ENCODE data around the gene MICAL2. TPM values are rescaled to one million over a fixed set of nuclear protein-coding genes. Genes with fewer than 3 reads are reported as not detected.

The MICAL2 gene
- total and polyA plus RNA-seq, 10 of the 15 experiments (the other 5 are each of a cell fraction or from before 2014, with no cell fraction given): 0.90 to 5.6 (median 2.4) TPM

DNA sequence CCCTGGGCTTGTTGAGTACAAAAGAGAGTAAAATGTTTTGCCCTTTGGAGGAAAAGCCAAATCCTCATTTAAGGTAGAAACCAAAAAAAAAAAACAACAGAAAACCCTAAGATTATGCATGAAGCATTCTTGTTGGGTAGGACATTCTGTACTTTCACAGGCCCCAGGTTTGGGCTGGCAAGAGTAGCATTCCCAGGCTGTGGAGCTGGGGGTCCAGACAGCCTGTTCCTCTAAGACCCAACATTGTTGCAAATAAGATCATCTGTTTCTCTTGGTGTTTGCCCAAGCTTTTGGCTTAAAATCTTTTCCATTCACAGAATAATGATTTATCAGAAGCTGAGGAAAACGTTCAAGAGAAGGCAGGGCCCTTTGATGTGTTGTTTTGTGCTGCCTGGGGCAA, 123.8 kb downstream of the MICAL2 start:
- SMC1A ChIA-PET (ENCODE audit: uncharacterized antibody, unreplicated experiment): interaction anchor here (1.4 to 1.9 kb wide), 5 partner anchors 11 to 186 kb away, joined by 4 to 9 read pairs (median 5); no protein-coding TSS in a partner anchor

More for the DNA sequence above, 123.8 kb downstream of the MICAL2 start:
- H4K20me1 ChIP-seq (ENCODE audit: control insufficient read depth, insufficient read depth): no peaks in the 10 kb centered on the region
- no peak overlapping the region for H3K9ac ChIP-seq (ENCODE audit: control insufficient read depth, insufficient read depth, low read length)
- ChIA-PET POLR2A (no interaction called here), RAD21 (ENCODE audit: unreplicated experiment) (interaction anchor here (1.0 to 3.7 kb wide), 2 partner anchors 72 to 187 kb away, joined by 3 to 22 read pairs; no protein-coding TSS in a partner anchor), CTCF (interaction anchor here (0.8 to 8.3 kb wide), 10 partner anchors 8 to 188 kb away, joined by 3 to 104 read pairs (median 8); no protein-coding TSS in a partner anchor)
- no peak overlapping the region for H2AFZ ChIP-seq (ENCODE audit: control insufficient read depth, low read depth, low read length)
- DNase-seq (ENCODE audit: low read depth, low spot score) (no peak), FAIRE-seq (no peak), ATAC-seq (no peak)
- BruUV-seq (replicated peaks): no TSS peak
- no peaks in the 10 kb centered on the region for H3K27me3 ChIP-seq (replicated peaks in 1 of 2; ENCODE audit: control insufficient read depth in 2 of 2, insufficient read depth in 2 of 2, low read length in 1 of 2)
- 0% methylated on average over 1 of the region's 1 CpG for WGBS (ENCODE audit: insufficient coverage, insufficient replicate concordance, low lambda C conversion rate, missing lambda C conversion rate)
- no peaks in the 10 kb centered on the region for H3K36me3 ChIP-seq (ENCODE audit: control insufficient read depth in 2 of 2, insufficient read depth in 2 of 2, low read length in 1 of 2)
- in situ Hi-C loops (cut with MboI) (no loop called here), intact Hi-C loops (cut with micrococcal nuclease; ENCODE audit: unreplicated experiment) (no loop called here)
- no peak overlapping the region for H3K4me2 ChIP-seq (ENCODE audit: control insufficient read depth, insufficient read depth)
- H3K79me2 ChIP-seq (ENCODE audit: control insufficient read depth, insufficient read depth, low read length): no peaks in the 10 kb centered on the region
- peaks cover 7% of the 10 kb centered on the region for H3K4me1 ChIP-seq (ENCODE audit: control insufficient read depth, insufficient read depth, low read length)
- H3K9me3 ChIP-seq (replicated peaks; ENCODE audit: control insufficient read depth, insufficient read depth, low read length): no peaks in the 10 kb centered on the region
- TF ChIP-seq, protein P1, sequence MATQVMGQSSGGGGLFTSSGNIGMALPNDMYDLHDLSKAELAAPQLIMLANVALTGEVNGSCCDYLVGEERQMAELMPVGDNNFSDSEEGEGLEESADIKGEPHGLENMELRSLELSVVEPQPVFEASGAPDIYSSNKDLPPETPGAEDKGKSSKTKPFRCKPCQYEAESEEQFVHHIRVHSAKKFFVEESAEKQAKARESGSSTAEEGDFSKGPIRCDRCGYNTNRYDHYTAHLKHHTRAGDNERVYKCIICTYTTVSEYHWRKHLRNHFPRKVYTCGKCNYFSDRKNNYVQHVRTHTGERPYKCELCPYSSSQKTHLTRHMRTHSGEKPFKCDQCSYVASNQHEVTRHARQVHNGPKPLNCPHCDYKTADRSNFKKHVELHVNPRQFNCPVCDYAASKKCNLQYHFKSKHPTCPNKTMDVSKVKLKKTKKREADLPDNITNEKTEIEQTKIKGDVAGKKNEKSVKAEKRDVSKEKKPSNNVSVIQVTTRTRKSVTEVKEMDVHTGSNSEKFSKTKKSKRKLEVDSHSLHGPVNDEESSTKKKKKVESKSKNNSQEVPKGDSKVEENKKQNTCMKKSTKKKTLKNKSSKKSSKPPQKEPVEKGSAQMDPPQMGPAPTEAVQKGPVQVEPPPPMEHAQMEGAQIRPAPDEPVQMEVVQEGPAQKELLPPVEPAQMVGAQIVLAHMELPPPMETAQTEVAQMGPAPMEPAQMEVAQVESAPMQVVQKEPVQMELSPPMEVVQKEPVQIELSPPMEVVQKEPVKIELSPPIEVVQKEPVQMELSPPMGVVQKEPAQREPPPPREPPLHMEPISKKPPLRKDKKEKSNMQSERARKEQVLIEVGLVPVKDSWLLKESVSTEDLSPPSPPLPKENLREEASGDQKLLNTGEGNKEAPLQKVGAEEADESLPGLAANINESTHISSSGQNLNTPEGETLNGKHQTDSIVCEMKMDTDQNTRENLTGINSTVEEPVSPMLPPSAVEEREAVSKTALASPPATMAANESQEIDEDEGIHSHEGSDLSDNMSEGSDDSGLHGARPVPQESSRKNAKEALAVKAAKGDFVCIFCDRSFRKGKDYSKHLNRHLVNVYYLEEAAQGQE (IDR thresholded peaks at IDR 0.05; ENCODE audit: low read depth, low read length): no peak
- TF ChIP-seq, protein P2, sequence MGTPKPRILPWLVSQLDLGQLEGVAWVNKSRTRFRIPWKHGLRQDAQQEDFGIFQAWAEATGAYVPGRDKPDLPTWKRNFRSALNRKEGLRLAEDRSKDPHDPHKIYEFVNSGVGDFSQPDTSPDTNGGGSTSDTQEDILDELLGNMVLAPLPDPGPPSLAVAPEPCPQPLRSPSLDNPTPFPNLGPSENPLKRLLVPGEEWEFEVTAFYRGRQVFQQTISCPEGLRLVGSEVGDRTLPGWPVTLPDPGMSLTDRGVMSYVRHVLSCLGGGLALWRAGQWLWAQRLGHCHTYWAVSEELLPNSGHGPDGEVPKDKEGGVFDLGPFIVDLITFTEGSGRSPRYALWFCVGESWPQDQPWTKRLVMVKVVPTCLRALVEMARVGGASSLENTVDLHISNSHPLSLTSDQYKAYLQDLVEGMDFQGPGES (IDR thresholded peaks at IDR 0.05): no peak
- no peak for TF ChIP-seq KLF5 (IDR thresholded peaks at IDR 0.05; ENCODE audit: partially characterized antibody)
- TF ChIP-seq, protein P3, sequence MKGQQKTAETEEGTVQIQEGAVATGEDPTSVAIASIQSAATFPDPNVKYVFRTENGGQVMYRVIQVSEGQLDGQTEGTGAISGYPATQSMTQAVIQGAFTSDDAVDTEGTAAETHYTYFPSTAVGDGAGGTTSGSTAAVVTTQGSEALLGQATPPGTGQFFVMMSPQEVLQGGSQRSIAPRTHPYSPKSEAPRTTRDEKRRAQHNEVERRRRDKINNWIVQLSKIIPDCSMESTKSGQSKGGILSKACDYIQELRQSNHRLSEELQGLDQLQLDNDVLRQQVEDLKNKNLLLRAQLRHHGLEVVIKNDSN (IDR thresholded peaks at IDR 0.05; ENCODE audit: borderline replicate concordance, extremely low read length, insufficient read depth, low read depth, low read length): no peak
- no peak for TF ChIP-seq RUNX3 (IDR thresholded peaks at IDR 0.05; ENCODE audit: low read length)
- TF ChIP-seq POLR2AphosphoS2 (IDR thresholded peaks at IDR 0.05; ENCODE audit: low read depth, low read length): no peak
- H3K4me3 ChIP-seq: no peak overlapping the region
- H3K27ac ChIP-seq (ENCODE audit: control insufficient read depth, insufficient read depth): no peak overlapping the region
